ENCODE data around the gene QRICH1. TPM values are rescaled to one million over a fixed set of nuclear protein-coding genes. Genes with fewer than 3 reads are reported as not detected.

The QRICH1 gene
- total RNA-seq, 1 experiment from 2014 or later = 151 TPM

- no peak overlapping the region for H4K5ac ChIP-seq (ENCODE audit: insufficient read length, low read depth, low read length)
- no peak overlapping the region for H3K23ac ChIP-seq (ENCODE audit: insufficient read length, low read depth, low read length)
- no peak overlapping the region for H4K8ac ChIP-seq (replicated peaks; ENCODE audit: insufficient read length, low read depth, low read length)
- no peak overlapping the region for H2BK20ac ChIP-seq (ENCODE audit: low read depth, low read length, poor library complexity, severe bottlenecking)
- no peak overlapping the region for H2AK5ac ChIP-seq (ENCODE audit: insufficient read length, low read length)
- H3K4me1 ChIP-seq (ENCODE audit: insufficient read depth, low read length) = no peaks in the 10 kb centered on the region
- H3K4me2 ChIP-seq (ENCODE audit: insufficient read depth, insufficient read length, low read length) = no peak overlapping the region
- no peak overlapping the region for H3K14ac ChIP-seq (ENCODE audit: insufficient read depth, low read length)
- H3K36me3 Mint-ChIP-seq (ENCODE audit: insufficient read depth in 1 of 3, low read depth in 3 of 3) = peaks cover 6 to 11% (median 9%) of the 10 kb centered on the region in 3 experiments; a peak in 5 of 7 replicates
- no peaks in the 10 kb centered on the region for H3K23me2 ChIP-seq (ENCODE audit: insufficient read length, low read depth, low read length, poor library complexity, severe bottlenecking)
- H2BK5ac ChIP-seq (ENCODE audit: insufficient read length, low read length) = no peak overlapping the region
- no peak overlapping the region for H2AFZ ChIP-seq (ENCODE audit: low read length)
- no peak overlapping the region for H3K18ac ChIP-seq (ENCODE audit: insufficient read length, low read depth, low read length)
- no peak overlapping the region for H3T11ph ChIP-seq (ENCODE audit: low read length)
- H3K27ac ChIP-seq (ENCODE audit: insufficient read length, low read depth, low read length) = no peak overlapping the region
- no peaks in the 10 kb centered on the region for H3K79me2 ChIP-seq (ENCODE audit: insufficient read depth, low read length)
- H3K79me1 ChIP-seq (ENCODE audit: insufficient read depth, low read depth, low read length, poor library complexity, severe bottlenecking) = no peaks in the 10 kb centered on the region
- no CpG with 5 or more reads among the region's 3 CpGs for WGBS (ENCODE audit: extremely low coverage, insufficient read length, low lambda C conversion rate)
- H3K9me3 Mint-ChIP-seq = peaks cover 15 to 27% of the 10 kb centered on the region in 2 experiments
- H2BK120ac ChIP-seq (ENCODE audit: low read depth, low read length, poor library complexity, severe bottlenecking) = no peak overlapping the region
- no peak for DNase-seq
- no peak for TF ChIP-seq CTCF (conservative IDR thresholded peaks at IDR 0.05)
- H4K20me1 ChIP-seq (ENCODE audit: control insufficient read depth, insufficient read depth, insufficient read length) = no peaks in the 10 kb centered on the region
- no peak overlapping the region for H3K4me3 Mint-ChIP-seq
- H3K4me1 Mint-ChIP-seq = 0 out of 4 replicates have a peak, but pooled peaks cover 0 to 2% of the 10 kb centered on the region in 2 experiments
- no peaks in the 10 kb centered on the region for H3K27me3 ChIP-seq (ENCODE audit: insufficient read depth, low read length)
- H3K9me3 ChIP-seq (ENCODE audit: control insufficient read depth, low read depth, low read length) = peaks cover 10% of the 10 kb centered on the region
- H2BK15ac ChIP-seq (ENCODE audit: low read depth, low read length) = no peak overlapping the region
- peaks cover 48% of the 10 kb centered on the region for H3K27me3 Mint-ChIP-seq (ENCODE audit: low read depth)
- no peak overlapping the region for H3K4ac ChIP-seq (ENCODE audit: low read depth, low read length)
- peak overlapping the region in 1 of 3 experiments; percentile 51; a peak in 1 of 7 replicates for H3K27ac Mint-ChIP-seq
- H4K91ac ChIP-seq (ENCODE audit: insufficient read length, low read depth, low read length) = no peak overlapping the region
- H2BK12ac ChIP-seq (ENCODE audit: insufficient read length, low read depth, low read length) = no peak overlapping the region
- no peak overlapping the region for H3K9ac ChIP-seq (ENCODE audit: extremely low read depth, insufficient read length, low read length)
- H3K56ac ChIP-seq (ENCODE audit: insufficient read length, low read depth, low read length) = no peak overlapping the region
Observed at GRCh38 chr3:49140080-49140479, 46.2 kb upstream of the QRICH1 start.
